Testis (tissue), 3 donors: ENCODE measurements around the gene RERE. TPM values are rescaled to one million over a fixed set of nuclear protein-coding genes. Genes with fewer than 3 reads are reported as not detected.

ENCODE experiments used
- DNase-seq: peaks from one replicate; pipeline ENCODE4 v3.0.0-alpha.2; 2019
- H3K27ac ChIP-seq, 2 donors: fragments of 200-600 bp; sonication (generic); one replicate each; pipeline ENCODE4 v1.5.1; 2019
- H3K27me3 ChIP-seq: fragments of 200-600 bp; sonication (generic); one replicate; pipeline ENCODE4 v1.5.1; 2019
- H3K36me3 ChIP-seq: fragments of 200-600 bp; sonication (generic); one replicate; pipeline ENCODE4 v1.5.1; 2017; ENCODE audit warnings: low read depth; ENCODE audit errors: missing control alignments
- H3K4me1 ChIP-seq: fragments of 200-600 bp; sonication (generic); one replicate; pipeline ENCODE4 v1.5.1; 2019
- H3K4me3 ChIP-seq, 2 donors: fragments of 200-600 bp; sonication (generic); one replicate each; pipeline ENCODE4 v1.5.1; 2017 to 2019
- H3K9me3 ChIP-seq: fragments of 200-600 bp; sonication (generic); one replicate; pipeline ENCODE4 v1.5.1; 2017
- POLR2A ChIP-seq: fragments of 450-650 bp; IDR thresholded peaks from one replicate; pipeline ENCODE4 v1.6.1; 2017; ENCODE audit warnings: antibody characterized with exemption, mild to moderate bottlenecking, moderate library complexity
- WGBS, 2 donors: methylation state at CpG; one replicate each; pipeline ENCODE4 v1.1.5; 2018; 5-methylcytosine and 5-hydroxymethylcytosine counted together
- intact Hi-C: fragments of 100-400 bp; cut with DNase I; formaldehyde crosslinking; loops from one replicate; pipeline ENCODE4 v1.15.1; 2023; ENCODE audit warnings: low total_unique reads
- polyA plus RNA-seq: library from polyadenylated mRNA; stranded (reverse); fragments of 350-450 nt; fragmentation: Illumina TruSeq; extraction: RNeasy Lipid Tissue Mini Kit (QIAGEN cat#74804); gene quantifications from one replicate; pipeline ENCODE4 v1.2.3, GENCODE V29; 2014; ENCODE audit warnings: low read depth, low replicate concordance; ENCODE audit not compliant: insufficient read depth
- total RNA-seq, 2 donors: library from RNA; depleted of rRNA; stranded (reverse); fragments of >200 nt; gene quantifications; one replicate each; pipeline ENCODE4 v1.2.3, GENCODE V29; 2016
- TF ChIP-seq, protein P1 (sequence below), 3 experiments: fragments of 450-650 bp in 2 of 3; fragments of 200-600 bp in 1 of 3; sonication (generic) in 1 of 3; IDR thresholded peaks; one replicate each; pipeline ENCODE4 v1.5.1; 2016 to 2019; ENCODE audit warnings: antibody characterized with exemption in 3 of 3, mild to moderate bottlenecking in 2 of 3, moderate library complexity in 1 of 3

RERE gene
- total and polyA plus RNA-seq, 3 donors from 2014 or later, result 90.8 to 229 (median 203) TPM

- intact Hi-C loops, result no loop called here
- Histone ChIP-seq H3K4me1 (peaks cover 14% of the 10 kb centered on the region), H3K27ac (no peak overlapping the region), H3K27me3 (no peaks in the 10 kb centered on the region), H3K36me3 (no peaks in the 10 kb centered on the region), H3K9me3 (no peaks in the 10 kb centered on the region), H3K4me3 (no peak overlapping the region)
- DNase-seq, result no peak
- 90 to 92% methylated on average over 7 of the region's 7 CpGs for WGBS, 2 donors
- TF ChIP-seq, protein P1, sequence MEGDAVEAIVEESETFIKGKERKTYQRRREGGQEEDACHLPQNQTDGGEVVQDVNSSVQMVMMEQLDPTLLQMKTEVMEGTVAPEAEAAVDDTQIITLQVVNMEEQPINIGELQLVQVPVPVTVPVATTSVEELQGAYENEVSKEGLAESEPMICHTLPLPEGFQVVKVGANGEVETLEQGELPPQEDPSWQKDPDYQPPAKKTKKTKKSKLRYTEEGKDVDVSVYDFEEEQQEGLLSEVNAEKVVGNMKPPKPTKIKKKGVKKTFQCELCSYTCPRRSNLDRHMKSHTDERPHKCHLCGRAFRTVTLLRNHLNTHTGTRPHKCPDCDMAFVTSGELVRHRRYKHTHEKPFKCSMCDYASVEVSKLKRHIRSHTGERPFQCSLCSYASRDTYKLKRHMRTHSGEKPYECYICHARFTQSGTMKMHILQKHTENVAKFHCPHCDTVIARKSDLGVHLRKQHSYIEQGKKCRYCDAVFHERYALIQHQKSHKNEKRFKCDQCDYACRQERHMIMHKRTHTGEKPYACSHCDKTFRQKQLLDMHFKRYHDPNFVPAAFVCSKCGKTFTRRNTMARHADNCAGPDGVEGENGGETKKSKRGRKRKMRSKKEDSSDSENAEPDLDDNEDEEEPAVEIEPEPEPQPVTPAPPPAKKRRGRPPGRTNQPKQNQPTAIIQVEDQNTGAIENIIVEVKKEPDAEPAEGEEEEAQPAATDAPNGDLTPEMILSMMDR (IDR thresholded peaks at IDR 0.05), result no peak
- TF ChIP-seq POLR2A, result no peak
These were observed 427.4 kb downstream of the RERE start for GRCh38 chr1:8389958-8390535.

DNA sequence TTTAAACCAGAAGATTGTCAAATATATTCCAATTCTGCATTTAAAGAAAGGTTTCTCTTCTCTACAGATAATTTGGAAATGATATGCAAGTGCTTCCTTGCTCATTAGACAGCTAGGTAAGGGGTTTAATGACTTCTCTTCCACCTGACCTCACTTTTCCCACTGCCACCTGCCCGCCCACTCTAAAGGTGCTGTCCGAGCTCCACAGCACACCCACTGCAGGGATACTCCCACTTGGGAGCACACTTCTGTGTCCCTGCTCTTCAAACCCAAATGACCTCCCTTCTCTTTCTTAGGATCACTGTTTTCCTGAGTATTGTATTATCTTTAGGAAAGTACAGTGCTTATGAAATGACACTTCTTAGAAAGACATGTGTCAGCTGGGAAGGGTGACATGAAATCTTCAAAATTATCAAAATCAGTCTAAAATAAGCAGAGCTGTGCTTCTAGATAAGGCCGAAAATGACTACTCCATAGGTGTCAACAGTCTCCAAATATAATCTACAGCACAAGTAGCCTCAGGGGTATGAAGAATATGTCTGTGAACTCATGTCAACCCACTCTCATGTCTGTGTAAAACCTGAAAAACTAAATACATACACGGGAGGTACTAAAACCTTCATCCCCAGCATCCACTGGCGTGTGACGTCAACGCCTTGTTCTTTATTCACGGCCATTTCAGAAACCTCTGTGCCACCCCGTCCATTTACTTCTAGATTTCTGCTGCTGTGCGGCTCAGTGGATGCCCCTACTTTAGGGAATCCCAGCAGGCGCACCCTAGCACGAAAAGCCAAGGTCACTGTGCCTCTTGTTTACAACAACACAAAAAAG is 428.5 kb downstream of the RERE start:
- Histone ChIP-seq H3K27ac (no peak overlapping the region), H3K4me3 (no peak overlapping the region), H3K36me3 (no peaks in the 10 kb centered on the region), H3K27me3 (no peaks in the 10 kb centered on the region), H3K4me1 (peaks cover 24% of the 10 kb centered on the region), H3K9me3 (no peaks in the 10 kb centered on the region)
- no peak for TF ChIP-seq POLR2A
- TF ChIP-seq, protein P1 (IDR thresholded peaks at IDR 0.05), result no peak
- 90 to 91% methylated on average over 12 of the region's 12 CpGs for WGBS, 2 donors
- intact Hi-C loops, result no loop called here
- DNase-seq, result no peak

DNA sequence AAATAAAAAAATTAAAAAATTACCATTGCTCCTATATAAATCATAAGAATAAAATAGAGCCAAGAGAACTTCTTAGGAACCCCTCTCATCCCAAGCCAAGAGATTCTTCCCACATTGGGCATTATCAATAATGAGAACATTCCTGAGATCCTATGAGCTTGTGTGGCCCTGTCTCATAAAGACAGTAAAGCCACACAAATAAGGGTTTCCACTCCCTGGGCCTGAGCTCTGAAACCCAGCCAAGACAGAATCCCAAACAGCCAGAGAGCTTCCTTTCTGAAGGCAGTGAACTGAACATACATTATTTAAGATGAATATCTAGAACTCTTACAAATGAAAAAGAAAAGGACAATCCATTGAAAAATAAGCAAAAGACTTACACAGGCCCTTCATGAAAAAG is 431.2 kb downstream of the RERE start:
- Histone ChIP-seq H3K9me3 (no peaks in the 10 kb centered on the region), H3K27me3 (no peaks in the 10 kb centered on the region), H3K4me1 (peaks cover 39% of the 10 kb centered on the region), H3K4me3 (no peak overlapping the region), H3K27ac (no peak overlapping the region), H3K36me3 (no peaks in the 10 kb centered on the region)
- TF ChIP-seq, protein P1 (IDR thresholded peaks at IDR 0.05), result no peak
- no peak for TF ChIP-seq POLR2A
- DNase-seq, result no peak
- intact Hi-C loops, result no loop called here

DNA sequence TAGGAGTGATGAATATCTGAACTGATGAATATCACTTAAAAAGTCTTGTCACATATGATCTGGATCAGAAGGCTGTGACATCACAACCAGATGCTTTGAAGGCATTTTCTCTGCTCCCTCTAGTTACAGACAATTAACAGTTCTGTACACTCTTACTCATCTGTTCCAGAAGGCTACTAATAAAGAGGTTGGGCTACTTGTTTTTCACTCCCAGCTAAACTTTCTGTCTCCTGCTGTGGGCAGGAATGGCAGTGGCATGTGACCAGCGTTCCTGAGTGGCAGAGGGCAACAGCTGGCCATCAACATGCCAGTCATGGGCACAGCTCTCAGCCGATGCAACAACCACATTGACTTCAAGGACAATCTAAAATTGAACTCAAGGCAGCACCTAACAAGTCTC is 432.9 kb downstream of the RERE start:
- peak overlapping the region; percentile 4 to 37 for H3K27ac ChIP-seq
- H3K4me1 ChIP-seq, result peaks cover 45% of the 10 kb centered on the region
- intact Hi-C loops, result no loop called here

More for the DNA sequence above, 432.9 kb downstream of the RERE start:
- 43 to 51% methylated on average over 2 of the region's 2 CpGs for WGBS, 2 donors
- no peak overlapping the region for H3K4me3 ChIP-seq
- no peaks in the 10 kb centered on the region for H3K27me3 ChIP-seq
- no peaks in the 10 kb centered on the region for H3K9me3 ChIP-seq
- no peaks in the 10 kb centered on the region for H3K36me3 ChIP-seq
- DNase-seq, result no peak
- no peak for TF ChIP-seq POLR2A
- TF ChIP-seq, protein P1 (IDR thresholded peaks at IDR 0.05), result no peak
